Ascending aorta (tissue), 2 donors: ENCODE data around the gene NTM. TPM values are rescaled to one million over a fixed set of nuclear protein-coding genes. Genes with fewer than 3 reads are reported as not detected.

Experiments used
- DNase-seq, 2 donors: peaks; one replicate each; pipeline ENCODE4 v3.0.0-alpha.2; 2019; ENCODE audit warnings: low spot score in 2 of 2
- H3K27ac ChIP-seq, 2 donors: fragments of 200-600 bp; sonication (generic); one replicate each; pipeline ENCODE4 v1.5.1; 2016 to 2017; ENCODE audit warnings: mild to moderate bottlenecking in 1 of 2
- H3K27me3 ChIP-seq: fragments of 200-600 bp; sonication (generic); one replicate; pipeline ENCODE4 v1.5.1; 2017
- H3K36me3 ChIP-seq, 2 donors: fragments of 200-600 bp; sonication (generic); one replicate each; pipeline ENCODE4 v1.5.1; 2016
- H3K4me1 ChIP-seq, 2 donors: fragments of 200-600 bp; sonication (generic); one replicate each; pipeline ENCODE4 v1.5.1; 2016 to 2017; ENCODE audit warnings: mild to moderate bottlenecking in 1 of 2
- H3K4me3 ChIP-seq, 2 donors: fragments of 200-600 bp; sonication (generic); one replicate each; pipeline ENCODE4 v1.5.1; 2016 to 2017; ENCODE audit warnings: mild to moderate bottlenecking in 1 of 2
- H3K9me3 ChIP-seq, 2 donors: fragments of 200-600 bp; sonication (generic); one replicate each; pipeline ENCODE4 v1.5.1; 2016
- CTCF ChIP-seq, 3 experiments: fragments of 200-600 bp in 2 of 3; fragments of 450-650 bp in 1 of 3; sonication (generic) in 2 of 3; IDR thresholded peaks; one replicate each; pipeline ENCODE4 v1.5.1; 2016 to 2019; ENCODE audit warnings: antibody characterized with exemption in 3 of 3, mild to moderate bottlenecking in 1 of 3, moderate library complexity in 1 of 3
- intact Hi-C: fragments of 100-400 bp; cut with DNase I; formaldehyde crosslinking; loops from one replicate; pipeline ENCODE4 v1.15.1; 2023
- total RNA-seq: library from RNA; depleted of rRNA; stranded (reverse); fragments of >200 nt; gene quantifications from one replicate; pipeline ENCODE4 v1.1.0, GENCODE V29; 2016

NTM gene
- total RNA-seq, 1 donor from 2014 or later, result not detected

- DNase-seq, result no peak
- Histone ChIP-seq H3K36me3 (no peaks in the 10 kb centered on the region), H3K4me1 (no peaks in the 10 kb centered on the region), H3K4me3 (no peak overlapping the region), H3K9me3 (no peaks in the 10 kb centered on the region), H3K27ac (no peak overlapping the region), H3K27me3 (no peaks in the 10 kb centered on the region)
- intact Hi-C loops, result no loop called here
- TF ChIP-seq CTCF (IDR thresholded peaks at IDR 0.05), result no peak
Observed at GRCh38 chr11:131957201-131957600, 586.8 kb downstream of the NTM start.

- TF ChIP-seq CTCF (IDR thresholded peaks at IDR 0.05), result no peak
- H3K4me3 ChIP-seq, result no peak overlapping the region
- no peaks in the 10 kb centered on the region for H3K9me3 ChIP-seq
- no peaks in the 10 kb centered on the region for H3K36me3 ChIP-seq
- H3K27me3 ChIP-seq, result no peaks in the 10 kb centered on the region
- no peak overlapping the region for H3K27ac ChIP-seq
- intact Hi-C loops, result no loop called here
- DNase-seq, result no peak
- H3K4me1 ChIP-seq, result no peaks in the 10 kb centered on the region
Observed at GRCh38 chr11:131957875-131958274, 587.5 kb downstream of the NTM start.

GRCh38 chr11:131962818-131963217 lies 592.4 kb downstream of the NTM start:
- Histone ChIP-seq H3K27ac (no peak overlapping the region), H3K4me3 (no peak overlapping the region), H3K9me3 (no peaks in the 10 kb centered on the region), H3K4me1 (no peaks in the 10 kb centered on the region), H3K27me3 (no peaks in the 10 kb centered on the region), H3K36me3 (no peaks in the 10 kb centered on the region)
- TF ChIP-seq CTCF (IDR thresholded peaks at IDR 0.05), result no peak
- intact Hi-C loops, result no loop called here
- DNase-seq, result no peak

- DNase-seq, result no peak
- H3K36me3 ChIP-seq, result no peaks in the 10 kb centered on the region
- no peaks in the 10 kb centered on the region for H3K4me1 ChIP-seq
- intact Hi-C loops, result no loop called here
- H3K27ac ChIP-seq, result no peak overlapping the region
- no peaks in the 10 kb centered on the region for H3K9me3 ChIP-seq
- no peak for TF ChIP-seq CTCF (IDR thresholded peaks at IDR 0.05)
- H3K27me3 ChIP-seq, result no peaks in the 10 kb centered on the region
- H3K4me3 ChIP-seq, result no peak overlapping the region
Observed at GRCh38 chr11:131964698-131965483, 594.5 kb downstream of the NTM start.

GRCh38 chr11:131965504-131965903 lies 595.1 kb downstream of the NTM start:
- Histone ChIP-seq H3K27ac (no peak overlapping the region), H3K27me3 (no peaks in the 10 kb centered on the region), H3K9me3 (no peaks in the 10 kb centered on the region), H3K4me3 (no peak overlapping the region), H3K36me3 (no peaks in the 10 kb centered on the region), H3K4me1 (no peaks in the 10 kb centered on the region)
- no peak for TF ChIP-seq CTCF (IDR thresholded peaks at IDR 0.05)
- no peak for DNase-seq
- intact Hi-C loops, result no loop called here
